Right renal cortex interstitium (tissue), 3 donors: Measurements from ENCODE around the gene ODAD3. TPM values are rescaled to one million over a fixed set of nuclear protein-coding genes. Genes with fewer than 3 reads are reported as not detected.
A peak's percentile ranks its signal among the peaks of the same experiment; 100 is the strongest.
"Not testable (repeated sequence)": the region's sequence is repeated elsewhere in the genome, so short reads cannot be mapped to it uniquely, and the experiment has no call there.

Experiments
- DNase-seq, 3 donors: peaks; one replicate each; pipeline ENCODE4 v3.0.0-alpha.2; 2013; ENCODE audit warnings: low read depth in 3 of 3, low spot score in 2 of 3
- polyA plus RNA-seq, 3 donors: library from polyadenylated mRNA; unstranded; fragments of 120-200 nt; gene quantifications; one replicate each; pipeline ENCODE4 v1.2.1, GENCODE V29; 2013; ENCODE audit not compliant: insufficient read length in 3 of 3

The ODAD3 gene
- polyA plus RNA-seq, result 1 to 10 TPM; 1.5 to 1.6 (median 1.5) TPM

DNA sequence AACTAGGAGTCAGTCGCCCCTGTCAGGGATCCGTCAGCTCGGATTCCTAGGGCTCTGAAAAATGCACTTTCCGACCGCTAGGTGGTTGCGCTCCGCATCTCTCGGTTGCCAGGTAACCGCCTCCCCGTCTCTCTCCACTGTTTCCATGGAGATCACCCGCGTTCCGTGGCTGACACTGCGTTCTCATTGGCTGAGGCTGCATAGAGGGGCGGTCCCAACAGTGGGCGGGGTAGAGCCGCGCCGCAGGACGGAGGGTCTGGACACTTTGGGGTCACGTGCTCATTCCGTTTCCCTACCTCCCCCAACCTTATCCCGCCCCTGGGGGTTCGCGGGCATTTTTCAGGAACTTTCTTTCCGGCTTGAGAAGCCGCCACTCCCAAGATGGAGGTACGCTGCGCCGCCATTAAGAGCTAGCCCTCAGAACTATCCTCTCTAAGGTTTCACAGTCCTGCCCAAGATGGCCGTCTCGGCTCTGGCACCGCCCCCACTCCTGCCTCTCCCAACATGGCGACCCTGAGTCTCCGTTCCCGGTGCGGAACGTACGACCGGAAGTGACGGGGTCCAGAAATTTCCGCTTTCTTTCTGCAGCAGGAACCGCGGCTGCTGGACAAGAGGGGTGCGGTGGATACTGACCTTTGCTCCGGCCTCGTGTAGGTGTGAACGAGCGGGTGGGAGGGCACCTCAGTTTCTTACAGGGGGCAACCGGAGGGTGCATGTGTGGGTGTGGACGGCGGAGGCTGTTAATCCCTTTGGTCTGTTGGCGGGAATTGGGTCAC lies at the start of gene ODAD3, which contains the start of gene PRKCSH:
ODAD3 (minus strand) TSS at position 65 of the 776 bp plus-strand sequence. CDS start 105 bp downstream, outside the sequence.
PRKCSH (plus strand) TSS at position 579 of the 776 bp plus-strand sequence. CDS start 483 bp downstream, outside the sequence.
- peak; percentile 99 to 100 (median 99) for DNase-seq

- DNase-seq, result no peak
Observed at GRCh38 chr19:11483366-11484111, 48.6 kb upstream of the ODAD3 start.

- peak in 1 of 3 donors; percentile 23 for DNase-seq
Observed at GRCh38 chr19:11482384-11483050, 47.6 kb upstream of the ODAD3 start.

- no peak for DNase-seq
Observed at GRCh38 chr19:11481534-11482383, 46.8 kb upstream of the ODAD3 start.

GRCh38 chr19:11480715-11481533 lies 46.0 kb upstream of the ODAD3 start, which contains the start of gene ELAVL3:
Gene ELAVL3, minus strand, starts transcription at chr19:11481046. Its CDS starts 438 bp downstream, at chr19:11480608.
- DNase-seq, result no peak

- DNase-seq, result no peak
Observed at GRCh38 chr19:11479898-11480714, 45.2 kb upstream of the ODAD3 start.

DNA sequence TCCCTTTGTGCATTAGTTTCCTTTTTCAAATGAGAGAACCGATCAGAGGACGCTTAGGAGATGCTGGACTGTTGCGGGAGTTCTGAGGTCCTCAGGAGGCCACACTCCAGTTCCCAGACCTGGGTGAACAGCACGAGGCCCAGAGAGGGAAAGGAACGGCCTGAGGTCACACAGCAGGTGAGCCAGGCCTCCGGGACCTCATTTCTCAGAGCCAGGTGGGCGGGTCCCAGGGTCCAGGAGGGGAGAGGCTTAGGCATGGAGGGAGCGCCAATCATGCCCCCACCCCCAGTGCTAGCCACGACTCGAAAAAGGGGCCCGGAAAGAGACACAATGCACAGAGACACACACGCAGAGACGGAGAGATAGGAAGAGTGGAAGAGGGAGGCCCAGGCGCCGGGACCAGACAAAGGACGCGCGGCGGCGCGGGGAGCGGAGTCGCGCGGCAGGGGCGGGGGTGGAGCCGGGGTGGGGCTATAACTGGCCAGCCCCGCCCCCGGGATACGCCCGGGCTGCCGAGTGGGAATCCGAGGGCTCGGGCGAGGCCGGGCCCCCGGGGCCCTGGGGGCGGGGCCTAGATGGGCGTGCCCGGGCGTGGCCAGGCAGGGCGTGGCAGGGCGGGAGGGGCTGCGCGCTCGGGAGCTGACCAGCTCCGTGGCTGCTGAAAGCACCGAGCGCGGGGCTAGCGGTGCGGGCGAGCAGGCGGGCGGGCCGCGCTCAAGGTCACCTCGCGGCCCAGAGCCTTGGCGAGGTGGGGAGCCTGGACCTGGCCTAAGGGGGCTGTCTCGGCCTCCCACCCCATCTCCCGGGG lies 44.4 kb upstream of the ODAD3 start:
- no peak for DNase-seq

DNA sequence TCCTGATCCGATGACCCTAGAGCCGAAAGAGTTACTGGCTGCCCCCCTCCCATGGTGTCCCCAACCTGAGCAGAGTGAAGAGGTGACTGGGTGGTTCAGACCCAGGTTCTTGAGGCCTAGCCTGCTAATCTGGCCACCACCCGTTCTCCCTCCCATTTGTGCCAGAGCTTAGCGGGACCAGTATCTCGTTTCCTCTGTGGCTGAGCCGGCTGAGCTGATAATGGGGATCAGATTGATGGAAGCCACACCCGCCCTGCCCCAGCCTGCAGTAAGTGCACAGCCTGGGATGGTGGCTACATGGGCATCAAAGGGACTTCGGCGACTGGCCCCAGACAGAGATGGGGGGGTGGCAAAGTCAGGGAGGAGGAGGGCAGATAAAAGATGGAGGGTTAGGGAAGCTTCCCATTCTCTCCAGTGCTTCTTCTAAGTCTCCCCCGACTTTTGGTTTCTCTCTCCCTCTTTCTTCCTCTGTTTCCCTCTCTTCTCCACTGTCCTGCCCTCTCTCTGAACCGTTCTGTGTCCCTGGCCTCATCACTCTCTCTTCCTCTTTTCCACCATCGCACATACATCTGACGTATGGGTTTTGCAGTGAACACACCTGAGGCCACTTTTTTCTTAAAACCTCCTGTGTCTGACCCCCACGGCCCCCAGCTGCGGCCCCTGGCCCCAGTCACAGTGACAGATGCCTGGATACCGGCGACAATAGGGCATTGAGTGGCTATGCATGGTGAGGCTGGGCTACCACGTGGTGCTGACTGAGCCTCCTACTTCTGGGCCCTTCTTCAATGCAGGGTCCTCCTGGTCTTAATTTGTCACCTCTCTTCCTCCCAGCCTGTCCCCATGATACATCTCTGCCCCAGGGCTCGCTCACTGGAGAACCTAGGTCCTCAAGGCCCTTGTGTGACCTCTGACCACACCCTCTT lies 43.5 kb upstream of the ODAD3 start:
- DNase-seq, result no peak

GRCh38 chr19:11475861-11476260 lies 40.9 kb upstream of the ODAD3 start:
- DNase-seq, result no peak

GRCh38 chr19:11475343-11475742 lies 40.4 kb upstream of the ODAD3 start:
- not testable (repeated sequence) for DNase-seq

GRCh38 chr19:11473725-11474124 lies 38.8 kb upstream of the ODAD3 start:
- no peak for DNase-seq

DNA sequence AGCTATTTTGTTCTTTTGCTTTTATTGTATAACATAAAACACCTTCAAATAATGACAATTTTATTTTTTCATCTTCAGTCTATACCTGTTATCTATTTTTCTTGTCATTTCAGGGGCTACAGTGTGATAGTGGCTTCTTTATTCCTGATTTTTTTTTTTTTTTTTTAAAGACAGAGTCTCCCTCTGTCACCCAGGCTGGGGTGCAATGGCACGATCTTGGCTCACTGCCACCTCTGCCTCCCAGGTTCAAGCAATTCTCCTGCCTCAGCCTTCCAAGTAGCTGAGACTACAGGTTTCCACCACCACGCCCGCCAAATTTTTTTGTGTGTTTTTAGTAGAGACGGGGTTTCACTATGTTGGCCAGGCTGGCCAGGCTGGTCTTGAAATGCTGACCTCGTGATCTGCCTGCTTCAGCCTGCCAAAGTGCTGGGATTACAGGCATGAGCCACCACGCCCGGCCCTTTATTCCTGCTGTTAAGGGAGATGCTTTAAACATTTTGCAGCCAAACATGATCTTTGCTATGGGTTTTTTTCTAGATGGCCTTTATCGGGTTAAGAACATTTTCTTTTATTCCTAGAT lies 33.4 kb upstream of the ODAD3 start:
- not testable (repeated sequence) for DNase-seq

GRCh38 chr19:11465600-11465999 lies 30.7 kb upstream of the ODAD3 start:
- DNase-seq, result no peak

GRCh38 chr19:11464333-11465265 lies 29.7 kb upstream of the ODAD3 start:
- DNase-seq, result no peak

- DNase-seq, result no peak
Observed at GRCh38 chr19:11463391-11463790, 28.5 kb upstream of the ODAD3 start.
